HuH-7 (cell line): ENCODE data around the gene TMEM258.

Source experiments
- DNase-seq: peaks from one replicate; pipeline ENCODE4 v3.0.0; 2011; ENCODE audit warnings: low spot score

Gene TMEM258

DNA sequence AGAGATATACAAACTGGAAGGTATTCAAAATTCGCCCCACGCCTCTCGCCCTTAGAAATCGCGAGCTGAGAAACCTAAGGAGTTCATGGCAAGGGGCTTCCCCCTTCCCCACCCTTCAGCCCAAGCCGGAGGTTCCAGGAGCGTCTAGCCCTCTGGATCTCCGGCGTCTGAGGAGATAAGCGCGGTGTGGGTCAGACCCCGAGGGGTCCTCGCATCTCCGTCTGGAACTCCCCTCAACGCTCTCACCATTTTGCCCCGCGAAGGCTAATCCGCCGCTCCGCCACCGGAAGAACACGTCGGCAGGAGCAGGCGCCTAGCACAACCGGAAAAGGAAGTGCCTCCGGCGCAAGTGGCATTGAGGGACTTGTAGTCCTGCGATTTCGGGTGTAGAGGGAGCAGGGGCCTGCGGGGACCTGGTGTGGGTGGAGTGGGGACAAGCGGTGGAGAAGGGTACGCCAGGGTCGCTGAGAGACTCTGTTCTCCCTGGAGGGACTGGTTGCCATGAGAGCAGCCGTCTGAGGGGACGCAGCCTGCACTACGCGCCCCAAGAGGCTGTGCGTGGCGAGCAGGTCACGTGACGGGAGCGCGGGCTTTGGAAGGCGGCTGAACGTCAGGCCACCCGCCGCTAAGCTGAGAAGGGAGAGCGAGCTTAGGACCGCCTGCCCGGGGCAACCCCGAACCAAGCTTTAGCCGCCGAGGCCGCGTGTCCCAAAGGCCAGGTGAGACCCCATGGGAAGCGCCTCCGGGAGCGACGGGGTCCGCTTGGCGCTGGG, at the start of gene TMEM258, which contains the start of gene FEN1:
TMEM258 (minus strand) TSS at position 290 of the 773 bp plus-strand sequence; CDS start at position 249, 41 bp downstream.
FEN1 (plus strand) TSS at position 602 of the 773 bp plus-strand sequence. CDS start 2,451 bp downstream, outside the sequence.
- DNase-seq = peak; percentile 97

DNA sequence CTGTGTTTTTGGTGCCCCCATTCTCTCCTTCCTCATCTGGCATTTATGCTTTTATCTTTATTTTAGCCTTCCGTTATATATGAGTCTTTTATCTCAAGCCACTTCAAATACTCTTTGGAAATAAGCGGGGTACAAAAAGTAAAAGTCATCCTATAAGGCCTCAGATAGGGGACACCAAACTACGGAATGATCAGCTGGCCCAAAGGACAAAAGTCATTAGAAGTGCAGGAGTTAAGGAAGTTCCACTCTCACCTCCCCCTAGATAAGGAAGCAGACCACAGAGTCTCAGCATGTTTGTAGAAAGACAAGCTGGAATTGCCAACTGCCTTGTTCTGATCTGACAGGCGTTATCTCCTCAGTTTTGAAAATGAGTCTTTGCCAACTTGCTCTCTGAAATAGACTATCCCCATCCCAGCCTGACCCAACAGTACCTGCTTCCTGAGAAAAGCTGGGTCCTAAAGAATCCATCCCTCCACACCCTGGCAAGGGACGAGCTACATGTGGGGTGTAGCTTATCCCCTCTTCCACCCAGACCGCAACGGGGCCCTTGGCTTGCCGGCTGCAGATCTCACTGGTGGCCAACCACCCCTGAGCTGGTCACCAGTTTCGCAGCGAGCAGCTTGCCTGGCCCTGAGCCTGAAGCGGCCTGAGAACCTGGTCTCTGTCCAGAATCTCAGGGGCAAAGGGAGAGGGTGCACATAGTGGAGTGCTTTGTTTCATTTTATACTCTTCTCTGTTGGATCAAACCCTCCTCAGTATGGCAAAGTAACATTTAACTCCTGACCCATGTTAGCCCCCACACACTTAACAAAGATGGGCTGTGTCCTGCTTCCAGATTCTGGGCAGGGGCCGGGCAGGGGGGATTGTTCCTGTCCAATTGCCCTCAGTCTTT, 49.5 kb upstream of the TMEM258 start:
- no peak for DNase-seq

DNA sequence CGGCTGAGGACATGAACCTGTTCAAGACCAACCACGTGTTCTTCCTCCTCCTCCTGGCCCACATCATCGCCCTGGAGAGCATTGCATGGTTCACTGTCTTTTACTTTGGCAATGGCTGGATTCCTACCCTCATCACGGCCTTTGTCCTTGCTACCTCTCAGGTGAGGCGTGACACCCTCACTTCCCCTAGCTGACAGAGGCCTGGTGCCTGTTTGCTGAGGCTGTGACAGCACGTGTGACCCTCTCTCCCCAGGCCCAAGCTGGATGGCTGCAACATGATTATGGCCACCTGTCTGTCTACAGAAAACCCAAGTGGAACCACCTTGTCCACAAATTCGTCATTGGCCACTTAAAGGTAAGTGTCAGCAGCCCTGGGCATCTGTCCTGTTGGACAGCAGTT, 48.0 kb upstream of the TMEM258 start:
- no peak for DNase-seq

DNA sequence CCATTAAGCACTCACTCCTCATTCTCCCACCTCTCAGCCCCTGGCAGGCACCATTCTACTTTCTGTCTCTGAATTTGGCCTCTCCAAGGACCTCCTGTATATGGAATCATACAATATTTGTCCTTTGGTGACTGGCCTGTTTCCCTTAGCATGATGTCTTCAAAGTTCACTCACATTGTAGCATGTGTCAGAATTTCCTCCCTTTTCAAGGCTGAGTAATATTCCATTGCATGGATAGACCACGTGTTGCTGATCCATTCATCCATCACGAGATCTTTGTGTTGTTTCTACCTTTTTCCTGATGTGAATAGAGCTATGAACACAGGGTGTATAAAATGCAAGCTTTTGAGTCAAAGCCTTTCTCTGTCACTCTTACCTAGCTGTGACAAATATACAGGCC, 47.3 kb upstream of the TMEM258 start:
- no peak for DNase-seq

DNA sequence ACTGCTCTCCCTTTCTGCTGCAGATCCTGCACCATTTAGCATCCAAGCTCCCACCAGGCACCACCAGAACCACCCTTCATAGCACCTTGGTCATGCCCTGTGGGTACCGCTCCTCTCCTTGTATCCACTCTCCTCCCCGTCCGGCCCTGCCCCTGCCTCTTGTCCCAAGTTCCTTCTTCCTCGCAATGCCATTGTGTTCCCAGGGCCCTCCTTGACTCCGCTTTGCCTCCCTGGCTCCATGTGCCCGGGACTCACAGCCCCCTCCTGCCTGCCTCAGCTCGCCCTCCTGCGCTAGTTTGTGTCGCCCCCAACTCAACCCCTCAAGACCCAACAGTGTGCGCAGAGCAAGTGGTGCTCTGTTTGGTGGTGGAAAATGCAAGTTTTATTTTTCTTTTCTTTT, 46.5 kb upstream of the TMEM258 start:
- DNase-seq = no peak

DNA sequence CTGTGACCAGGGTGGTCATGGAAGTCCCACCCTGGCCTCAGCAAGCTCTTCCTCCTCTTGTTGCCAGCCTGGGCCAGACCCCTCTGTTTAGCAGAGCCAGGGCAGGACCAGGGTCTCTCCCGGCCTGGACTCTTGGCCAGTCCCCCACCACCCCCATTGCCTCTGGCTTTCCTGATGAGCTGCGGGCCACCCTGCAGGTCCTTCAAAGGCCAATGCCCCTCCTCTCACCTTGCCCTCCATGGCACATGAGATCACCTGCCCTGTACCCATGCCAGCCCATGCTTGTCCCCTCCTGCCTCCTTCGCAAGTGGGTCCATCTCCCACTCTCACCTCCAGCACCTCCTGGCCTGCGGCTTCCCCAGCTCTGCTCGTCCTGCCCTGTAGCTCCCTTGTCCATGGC, 46.1 kb upstream of the TMEM258 start:
- DNase-seq = no peak

DNA sequence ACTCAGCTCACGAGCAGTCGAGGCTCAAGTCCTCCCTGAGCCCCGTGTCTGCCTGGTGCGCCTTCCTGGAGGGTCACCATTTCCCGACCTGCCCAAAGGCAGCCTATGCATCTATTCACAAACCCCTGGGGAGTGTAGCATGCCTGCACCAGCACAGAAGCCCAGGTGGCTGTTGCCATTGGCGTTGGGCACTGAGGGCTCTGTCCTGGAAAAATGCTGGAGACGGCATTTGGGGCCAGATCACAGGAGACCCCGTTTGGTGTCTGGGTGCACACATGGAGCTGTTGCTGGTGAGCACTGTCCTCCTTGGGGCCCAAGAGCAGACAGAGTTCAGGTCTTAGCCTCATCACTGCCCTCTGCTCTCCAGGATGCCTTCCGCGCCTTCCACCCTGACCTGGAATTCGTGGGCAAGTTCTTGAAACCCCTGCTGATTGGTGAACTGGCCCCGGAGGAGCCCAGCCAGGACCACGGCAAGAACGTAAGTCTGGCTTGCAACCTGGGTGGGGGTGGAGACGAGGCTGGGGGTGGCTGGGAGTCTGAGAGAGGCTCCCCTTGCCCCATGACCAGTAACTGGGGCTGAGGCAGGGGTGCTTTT, 45.1 kb upstream of the TMEM258 start:
- no peak for DNase-seq

DNA sequence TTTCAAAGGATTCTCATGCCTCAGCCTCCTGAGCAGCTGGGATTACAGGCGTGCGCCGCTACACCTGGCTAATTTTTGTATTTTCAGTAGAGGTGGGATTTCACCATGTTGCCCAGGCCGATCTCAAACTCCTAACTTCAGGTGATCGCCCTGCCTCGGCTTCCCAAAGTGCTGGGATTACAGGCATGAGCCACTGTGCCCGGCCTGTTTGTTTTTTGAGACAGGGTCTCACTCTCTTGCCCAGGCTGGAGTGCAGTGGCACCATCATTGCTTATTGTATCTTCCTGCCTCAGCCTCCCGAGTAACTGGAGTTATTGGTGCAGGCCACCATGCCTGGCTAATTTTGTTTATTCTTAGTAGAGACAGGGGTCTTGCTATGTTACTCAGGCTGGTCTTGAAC, 43.8 kb upstream of the TMEM258 start:
- no peak for DNase-seq

DNA sequence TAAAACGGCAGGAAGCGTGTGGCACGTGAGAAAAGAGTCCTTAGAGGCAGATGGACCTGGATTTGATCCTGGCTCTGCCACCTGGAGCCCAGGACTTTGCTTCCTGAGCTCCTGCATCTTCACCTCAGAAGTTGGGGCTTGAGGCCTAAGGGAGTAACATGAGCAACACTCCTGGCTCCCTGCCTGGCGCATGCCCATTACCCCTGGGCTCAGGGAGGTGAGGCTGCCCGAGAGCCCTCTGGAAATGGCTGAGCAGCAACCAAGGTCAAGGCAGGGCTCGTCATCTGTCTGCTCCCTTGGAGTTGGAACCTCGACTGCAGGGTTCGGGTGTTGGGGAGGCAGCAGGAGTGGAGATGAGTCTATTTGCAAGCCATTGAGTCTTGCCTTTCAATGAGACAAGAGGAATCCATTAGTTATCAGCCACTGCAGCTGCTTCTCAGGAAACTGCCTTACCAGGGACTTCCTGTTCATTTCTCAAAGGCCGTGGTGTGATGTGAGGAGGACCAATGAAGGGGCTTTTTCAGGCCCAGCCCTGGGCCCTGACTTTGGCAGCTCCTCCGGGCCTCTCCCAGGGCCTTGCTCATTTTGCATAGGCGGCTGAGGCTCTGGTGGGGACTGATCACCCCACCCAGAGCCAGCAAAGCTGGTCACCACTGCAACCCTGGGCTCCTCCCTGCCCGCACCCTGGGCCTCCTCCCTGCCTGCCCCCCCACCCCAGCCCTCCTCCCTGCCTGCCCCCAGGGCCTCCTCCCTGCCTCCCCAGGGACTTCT, 42.1 kb upstream of the TMEM258 start:
- no peak for DNase-seq

DNA sequence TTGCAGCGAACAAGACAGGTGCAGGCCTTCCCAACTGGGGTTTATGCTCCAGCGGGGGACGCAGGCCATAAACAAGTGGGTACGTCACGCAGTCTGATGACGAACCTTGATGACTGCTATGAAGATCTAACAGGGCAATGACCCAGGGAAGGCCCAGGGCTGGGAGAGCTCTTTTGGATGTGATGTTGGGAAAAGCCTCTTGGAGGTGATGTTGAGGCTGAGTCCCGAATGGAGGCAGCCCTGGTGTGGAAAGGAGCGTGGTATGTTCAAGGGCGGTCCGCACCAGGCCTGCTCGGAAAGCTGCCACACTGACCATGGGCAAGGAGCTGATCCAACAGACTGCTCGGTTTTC, 41.5 kb upstream of the TMEM258 start:
- DNase-seq = no peak

DNA sequence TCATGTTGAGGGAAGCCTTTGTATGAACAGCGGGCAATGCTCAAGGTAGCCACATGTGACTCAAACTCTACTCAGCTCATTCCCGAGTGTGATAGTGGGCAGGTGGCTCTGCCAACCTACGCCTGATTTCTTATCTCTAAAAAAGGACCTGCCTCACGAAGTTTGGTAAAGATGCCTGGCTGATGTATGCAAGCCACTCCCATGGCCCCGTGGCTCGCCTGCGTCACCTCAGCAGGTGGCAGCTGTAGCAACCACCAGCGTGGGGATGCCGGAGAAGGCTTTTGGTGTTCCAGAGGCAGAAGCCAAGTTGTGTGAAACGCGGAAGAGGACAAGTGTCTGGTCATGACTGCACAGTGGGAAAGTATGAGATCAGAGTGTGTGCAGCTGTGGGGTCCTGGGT, 41.1 kb upstream of the TMEM258 start:
- DNase-seq = no peak

DNA sequence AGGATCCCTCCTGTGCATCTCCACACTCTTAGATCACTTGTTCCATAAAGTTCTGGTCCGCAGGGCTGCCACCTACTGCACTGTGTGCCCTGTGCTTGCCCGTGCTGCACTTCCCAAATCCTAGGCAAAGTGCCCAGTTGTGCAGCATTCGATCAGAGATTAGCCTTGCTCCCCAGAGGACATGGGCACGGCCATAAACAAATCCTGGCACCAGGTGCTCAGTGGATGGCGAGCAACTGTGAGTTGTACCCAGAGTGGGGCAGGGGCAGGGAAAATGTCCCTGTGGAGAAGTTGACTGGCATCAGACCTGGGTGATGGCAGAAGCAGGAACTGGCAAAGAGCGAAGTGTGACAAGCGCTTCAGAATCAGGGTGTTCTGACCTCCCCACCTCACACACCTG, 40.4 kb upstream of the TMEM258 start:
- no peak for DNase-seq

DNA sequence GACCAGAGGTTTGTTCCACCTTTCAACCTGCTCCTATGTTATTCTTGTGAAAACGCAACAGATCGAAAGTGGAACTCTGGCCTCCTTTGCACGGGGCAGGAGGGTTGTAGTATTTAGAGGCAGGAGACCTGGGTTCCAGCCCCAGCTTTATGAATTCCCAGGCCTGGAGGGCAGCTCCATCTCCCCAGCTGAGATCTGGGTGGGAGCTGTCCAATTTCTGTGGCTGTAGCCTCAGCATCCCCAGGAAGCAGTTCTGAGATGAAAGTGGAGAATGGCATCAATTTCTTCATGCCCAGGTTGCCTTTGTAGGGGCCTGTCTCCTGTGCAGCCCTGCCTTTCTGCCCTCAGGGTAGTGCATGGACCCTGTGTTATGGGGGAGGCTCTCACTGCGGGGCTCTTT, 39.8 kb upstream of the TMEM258 start:
- DNase-seq = no peak

DNA sequence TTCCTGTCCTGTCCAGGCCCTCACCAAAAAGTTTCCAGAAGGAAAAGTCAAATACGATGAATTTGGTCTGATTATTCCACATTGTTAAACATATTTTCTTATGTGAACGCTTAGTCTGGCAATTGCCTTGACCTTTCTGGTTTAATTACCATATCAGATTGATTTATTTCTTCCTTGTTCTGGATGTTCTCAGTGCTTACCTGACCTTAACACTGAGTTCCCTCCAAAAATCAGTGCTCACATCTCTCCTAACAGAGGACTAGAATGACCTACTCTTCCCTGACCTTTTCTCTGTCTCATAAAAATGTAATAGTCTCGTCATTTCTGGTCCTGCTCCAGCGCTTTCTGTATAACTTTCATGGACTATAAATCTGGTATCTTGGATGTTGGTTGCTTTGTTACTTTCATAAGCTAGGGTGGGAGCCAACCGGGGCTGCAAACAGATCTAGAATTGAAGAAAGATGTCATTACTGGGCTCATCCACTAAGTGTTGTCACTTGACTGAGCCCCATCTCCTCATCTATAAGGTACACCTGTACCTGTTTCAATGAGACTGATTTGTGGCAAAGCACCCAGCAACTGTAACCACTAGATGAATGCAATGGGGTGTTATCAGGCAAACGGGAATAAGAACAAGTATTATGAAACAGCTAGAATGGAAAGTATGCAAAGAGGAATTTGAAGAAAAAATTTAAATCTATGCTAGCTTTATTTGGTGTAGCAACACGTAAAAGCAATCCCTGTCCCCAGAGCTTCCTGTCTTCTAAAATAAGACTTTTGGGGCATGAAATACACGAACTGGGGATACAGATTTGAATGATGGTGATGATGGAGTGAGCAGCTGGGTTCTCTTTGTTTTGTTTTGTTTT, 38.1 kb upstream of the TMEM258 start:
- no peak for DNase-seq

DNA sequence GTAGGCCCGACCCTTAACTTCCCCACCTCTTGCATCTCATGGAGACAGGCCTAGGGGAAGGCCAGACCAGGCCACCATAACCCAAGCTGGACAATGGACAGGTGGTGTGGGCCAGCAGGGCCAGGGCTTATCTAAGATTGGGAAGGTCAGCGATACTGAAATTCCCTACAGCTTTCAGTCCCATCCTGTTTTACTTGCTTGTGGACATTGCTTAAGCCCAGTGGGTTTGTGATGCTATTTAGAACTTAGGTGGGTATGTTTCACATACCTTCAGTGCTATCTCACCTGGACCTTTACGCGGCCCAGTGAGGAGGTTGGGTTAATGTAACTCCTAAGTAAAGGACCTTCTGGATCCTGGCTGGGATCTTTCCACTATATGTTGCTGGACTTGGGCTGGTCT, 37.4 kb upstream of the TMEM258 start:
- DNase-seq = no peak

DNA sequence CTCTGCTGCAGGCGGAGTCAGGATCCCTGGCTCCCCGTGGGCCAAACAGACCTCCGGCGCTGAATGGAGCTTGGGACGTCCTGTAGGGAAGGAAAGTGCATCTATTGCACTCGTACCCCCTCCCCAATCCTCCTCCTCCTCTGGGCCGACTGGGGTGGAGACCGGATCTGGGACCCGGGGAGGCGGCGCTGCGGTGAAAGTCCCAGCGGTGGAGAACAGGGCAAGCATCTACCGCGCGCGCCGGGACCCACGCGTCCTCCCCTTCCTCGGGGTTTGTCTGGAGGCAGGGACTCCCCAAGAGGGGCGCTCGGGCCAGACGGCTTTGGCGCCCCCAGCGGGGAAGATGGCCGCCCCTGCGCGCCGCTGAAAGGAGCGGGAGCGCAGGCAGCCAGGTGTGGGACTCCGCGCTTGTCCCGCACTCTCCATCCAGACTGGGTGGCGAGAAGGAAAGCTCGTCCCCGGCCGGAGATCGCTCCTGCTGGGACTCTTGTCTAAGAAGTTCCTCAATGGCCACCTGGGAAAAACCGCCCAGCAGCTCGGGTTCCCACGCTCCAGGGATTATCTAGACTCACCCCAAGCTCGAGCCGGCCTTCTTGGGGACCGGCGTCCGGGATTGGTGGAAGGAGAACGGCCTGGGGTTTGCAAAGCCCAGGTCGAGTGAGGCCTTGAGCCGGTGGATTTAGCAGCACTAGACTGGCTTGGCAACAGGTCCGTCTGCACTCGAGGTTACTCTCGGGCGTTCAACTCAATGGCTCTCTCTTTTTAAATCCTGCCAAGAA, 36.4 kb upstream of the TMEM258 start:
- DNase-seq = peak; percentile 82

DNA sequence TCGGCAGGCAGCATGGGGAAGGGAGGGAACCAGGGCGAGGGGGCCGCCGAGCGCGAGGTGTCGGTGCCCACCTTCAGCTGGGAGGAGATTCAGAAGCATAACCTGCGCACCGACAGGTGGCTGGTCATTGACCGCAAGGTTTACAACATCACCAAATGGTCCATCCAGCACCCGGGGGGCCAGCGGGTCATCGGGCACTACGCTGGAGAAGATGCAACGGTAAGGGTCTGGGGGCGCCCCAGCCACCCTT, 35.9 kb upstream of the TMEM258 start:
- DNase-seq = no peak

DNA sequence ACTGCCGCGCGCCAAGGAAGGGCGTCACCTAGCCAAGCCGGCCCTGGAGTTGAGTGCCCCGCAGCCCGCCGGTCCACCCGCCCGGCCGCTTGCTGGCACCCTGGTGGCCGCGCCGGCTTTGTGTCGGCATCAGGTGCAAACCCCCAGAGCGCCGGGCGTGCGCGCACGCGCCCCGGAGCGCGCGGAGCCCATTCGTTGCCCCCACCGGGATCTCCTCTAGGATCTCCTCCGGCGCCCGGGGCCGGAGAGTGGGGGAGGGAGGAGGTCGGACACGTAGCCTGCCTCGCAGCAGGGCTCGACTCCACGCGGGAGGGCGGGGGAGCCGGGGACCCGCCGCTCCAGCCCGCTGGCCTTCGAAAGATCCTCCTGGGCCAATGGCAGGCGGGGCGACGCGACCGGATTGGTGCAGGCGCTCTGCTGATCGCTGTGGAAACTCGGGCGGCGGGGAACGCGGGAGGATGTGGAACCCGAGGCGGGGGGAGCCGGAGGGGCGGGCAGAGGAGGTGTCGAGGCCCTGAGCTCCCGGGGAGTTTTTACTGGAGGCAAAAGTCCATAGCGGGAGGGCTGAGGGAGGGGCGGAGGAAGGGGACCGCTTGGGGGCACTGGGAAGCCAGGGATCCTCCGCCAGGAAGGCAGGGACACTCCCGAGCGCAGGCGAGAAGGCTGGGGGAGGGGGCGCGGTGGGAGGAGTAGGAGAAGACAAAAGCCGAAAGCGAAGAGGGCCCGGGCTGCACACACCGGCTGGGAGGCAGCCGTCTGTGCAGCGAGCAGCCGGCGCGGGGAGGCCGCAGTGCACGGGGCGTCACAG, 35.4 kb upstream of the TMEM258 start, which contains the start of gene FADS2:
FADS2 (plus strand) TSS at position 730 of the 808 bp plus-strand sequence. CDS start 91 bp downstream, outside the sequence.
- peak; percentile 97 for DNase-seq

DNA sequence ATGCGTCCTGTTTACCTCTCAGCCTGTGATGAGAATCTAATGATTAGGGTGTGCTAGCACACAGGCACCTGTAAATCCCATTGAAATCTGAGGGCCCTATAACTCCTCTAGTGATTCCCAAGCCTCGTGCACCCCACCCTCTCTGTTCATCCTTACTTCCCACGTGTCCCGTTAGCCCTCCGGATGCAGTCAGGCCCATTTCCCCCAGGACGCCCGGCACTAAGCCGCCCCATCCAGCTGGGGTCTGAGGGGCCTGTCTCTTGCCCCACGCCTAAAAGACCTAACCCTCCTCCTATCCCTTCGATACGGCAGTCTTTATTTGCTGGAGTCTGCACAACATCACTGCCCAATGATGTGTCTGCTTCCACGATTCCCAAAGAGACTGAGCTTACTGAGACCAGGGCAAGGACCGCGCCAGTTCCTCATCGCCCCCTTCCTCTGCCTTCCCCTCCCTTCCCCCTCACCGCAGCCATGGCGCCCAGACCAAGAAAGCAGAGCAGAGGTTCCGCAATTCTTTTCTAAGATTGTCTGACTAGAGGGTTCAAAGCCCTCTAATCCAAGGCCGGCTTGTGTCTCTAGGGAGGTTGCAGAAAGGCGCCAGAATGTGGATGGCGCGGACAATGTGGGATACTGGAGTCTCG, 34.7 kb upstream of the TMEM258 start:
- DNase-seq = no peak
